Neural crest cell (in vitro differentiated cells): Measurements from ENCODE around the gene HS6ST2. TPM values are rescaled to one million over a fixed set of nuclear protein-coding genes. Genes with fewer than 3 reads are reported as not detected.

ENCODE experiments used
- DNase-seq: peaks from one replicate; pipeline ENCODE4 v3.0.0; 2021; ENCODE audit warnings: low read depth, mixed read lengths, low spot score
- H3K27ac Mint-ChIP-seq: one replicate; pipeline ENCODE4 v1.8.0; 2021; ENCODE audit warnings: mild to moderate bottlenecking, mixed read lengths; ENCODE audit not compliant: unreplicated experiment
- H3K27me3 Mint-ChIP-seq: 2 replicates; pipeline ENCODE4 v1.8.0; 2021; ENCODE audit warnings: low read depth, mild to moderate bottlenecking, mixed read lengths
- H3K36me3 Mint-ChIP-seq: 2 replicates; pipeline ENCODE4 v1.8.0; 2021; ENCODE audit warnings: low read depth, mild to moderate bottlenecking, mixed read lengths
- H3K4me1 Mint-ChIP-seq: 2 replicates; pipeline ENCODE4 v1.8.0; 2021; ENCODE audit warnings: mixed read lengths
- H3K4me3 Mint-ChIP-seq: one replicate; pipeline ENCODE4 v1.8.0; 2021; ENCODE audit warnings: mild to moderate bottlenecking, mixed read lengths
- H3K9me3 Mint-ChIP-seq: 2 replicates; pipeline ENCODE4 v1.8.0; 2021; ENCODE audit warnings: mixed read lengths
- total RNA-seq: library from RNA; stranded (reverse); gene quantifications from 2 replicates; pipeline ENCODE4 v1.2.1, GENCODE V29; 2021
- TF ChIP-seq, protein P1 (sequence below): fragments of 200-600 bp; sonication (generic); conservative IDR thresholded peaks from 2 replicates; pipeline ENCODE4 v1.5.0; 2021; ENCODE audit warnings: antibody characterized with exemption, mild to moderate bottlenecking

The HS6ST2 gene
- total RNA-seq, 1 donor from 2014 or later, result 13.9 TPM

DNA sequence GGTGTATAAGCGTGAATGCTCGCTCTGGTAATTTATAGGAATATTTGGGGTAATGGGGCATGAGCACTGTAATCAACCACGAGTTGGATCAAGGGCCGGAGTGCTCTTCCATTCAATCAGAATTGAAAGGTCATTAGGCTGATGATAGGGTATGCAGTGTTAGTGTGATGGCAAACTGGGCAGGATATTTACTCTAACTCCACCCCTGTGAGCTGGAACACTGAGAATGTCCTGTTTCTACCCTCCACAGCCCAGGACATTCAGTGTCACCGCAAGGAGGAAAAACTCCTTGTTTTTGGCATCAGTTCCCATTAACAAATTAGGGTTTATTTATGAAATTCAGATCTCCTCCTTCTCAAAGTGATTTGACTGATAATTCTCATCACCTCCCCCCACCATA lies 137.8 kb downstream of the HS6ST2 start:
- Mint-ChIP-seq H3K4me3 (no peak overlapping the region), H3K36me3 (no peaks in the 10 kb centered on the region), H3K4me1 (peaks cover 34% of the 10 kb centered on the region), H3K27me3 (no peaks in the 10 kb centered on the region), H3K27ac (peak overlapping the region; percentile 16), H3K9me3 (no peaks in the 10 kb centered on the region)
- TF ChIP-seq, protein P1, sequence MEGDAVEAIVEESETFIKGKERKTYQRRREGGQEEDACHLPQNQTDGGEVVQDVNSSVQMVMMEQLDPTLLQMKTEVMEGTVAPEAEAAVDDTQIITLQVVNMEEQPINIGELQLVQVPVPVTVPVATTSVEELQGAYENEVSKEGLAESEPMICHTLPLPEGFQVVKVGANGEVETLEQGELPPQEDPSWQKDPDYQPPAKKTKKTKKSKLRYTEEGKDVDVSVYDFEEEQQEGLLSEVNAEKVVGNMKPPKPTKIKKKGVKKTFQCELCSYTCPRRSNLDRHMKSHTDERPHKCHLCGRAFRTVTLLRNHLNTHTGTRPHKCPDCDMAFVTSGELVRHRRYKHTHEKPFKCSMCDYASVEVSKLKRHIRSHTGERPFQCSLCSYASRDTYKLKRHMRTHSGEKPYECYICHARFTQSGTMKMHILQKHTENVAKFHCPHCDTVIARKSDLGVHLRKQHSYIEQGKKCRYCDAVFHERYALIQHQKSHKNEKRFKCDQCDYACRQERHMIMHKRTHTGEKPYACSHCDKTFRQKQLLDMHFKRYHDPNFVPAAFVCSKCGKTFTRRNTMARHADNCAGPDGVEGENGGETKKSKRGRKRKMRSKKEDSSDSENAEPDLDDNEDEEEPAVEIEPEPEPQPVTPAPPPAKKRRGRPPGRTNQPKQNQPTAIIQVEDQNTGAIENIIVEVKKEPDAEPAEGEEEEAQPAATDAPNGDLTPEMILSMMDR, result no peak
- DNase-seq, result no peak

- H3K36me3 Mint-ChIP-seq, result no peaks in the 10 kb centered on the region
Measured at GRCh38 chrX:132819711-132820264, 138.6 kb downstream of the HS6ST2 start.

DNA sequence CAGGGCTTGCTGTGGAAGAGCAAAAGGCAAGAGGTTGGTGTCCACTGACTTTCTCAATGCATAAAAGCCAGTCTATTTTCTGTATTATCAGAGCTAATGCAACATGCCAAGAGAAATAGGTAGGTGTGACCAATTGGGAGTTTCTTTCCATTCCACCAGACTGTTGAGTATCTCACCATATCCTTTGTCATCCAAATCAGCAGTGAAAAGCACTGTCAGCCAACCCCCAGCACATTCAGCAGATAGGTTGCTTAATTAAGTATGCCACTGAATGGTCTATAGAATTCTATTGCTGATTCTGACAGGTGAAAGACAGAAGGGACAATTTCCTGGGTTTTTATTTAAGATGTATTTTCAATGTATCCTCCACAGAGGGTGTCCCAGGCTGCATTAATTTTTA lies 139.8 kb downstream of the HS6ST2 start:
- Mint-ChIP-seq H3K9me3 (no peaks in the 10 kb centered on the region), H3K4me3 (no peak overlapping the region), H3K4me1 (peaks cover 34% of the 10 kb centered on the region), H3K36me3 (no peaks in the 10 kb centered on the region), H3K27ac (no peak overlapping the region), H3K27me3 (no peaks in the 10 kb centered on the region)
- DNase-seq, result no peak
- TF ChIP-seq, protein P1, result no peak

More at GRCh38 chrX:132819711-132820264, 138.6 kb downstream of the HS6ST2 start:
- no peaks in the 10 kb centered on the region for H3K27me3 Mint-ChIP-seq
- DNase-seq, result peak; percentile 6
- peaks cover 34% of the 10 kb centered on the region for H3K4me1 Mint-ChIP-seq
- H3K9me3 Mint-ChIP-seq, result no peaks in the 10 kb centered on the region
- H3K27ac Mint-ChIP-seq, result peak overlapping the region; percentile 93
- TF ChIP-seq, protein P1, result no peak
- H3K4me3 Mint-ChIP-seq, result peak overlapping the region; percentile 16

DNA sequence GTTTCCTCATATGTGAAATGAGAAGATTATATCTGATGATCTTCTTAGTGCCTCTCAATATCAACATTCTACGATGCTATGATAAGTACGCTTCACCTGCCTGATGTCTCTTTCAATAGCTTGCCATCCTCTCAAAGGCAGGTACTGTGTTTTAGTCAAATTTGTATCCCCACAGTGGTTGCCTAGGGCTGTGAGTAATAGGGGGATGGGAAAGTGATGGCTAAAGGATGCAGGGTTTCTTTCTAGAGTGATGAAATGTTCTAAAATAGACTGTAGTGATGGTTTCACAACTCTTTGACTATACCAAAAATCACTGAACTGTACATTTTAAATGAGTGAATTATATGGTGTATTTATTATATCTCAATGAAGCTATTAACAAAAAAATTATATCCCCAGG lies 142.8 kb downstream of the HS6ST2 start:
- Mint-ChIP-seq H3K27ac (no peak overlapping the region), H3K9me3 (no peaks in the 10 kb centered on the region), H3K27me3 (no peaks in the 10 kb centered on the region), H3K4me1 (peaks cover 29% of the 10 kb centered on the region), H3K4me3 (no peak overlapping the region), H3K36me3 (no peaks in the 10 kb centered on the region)
- no peak for DNase-seq
- TF ChIP-seq, protein P1, result no peak

DNA sequence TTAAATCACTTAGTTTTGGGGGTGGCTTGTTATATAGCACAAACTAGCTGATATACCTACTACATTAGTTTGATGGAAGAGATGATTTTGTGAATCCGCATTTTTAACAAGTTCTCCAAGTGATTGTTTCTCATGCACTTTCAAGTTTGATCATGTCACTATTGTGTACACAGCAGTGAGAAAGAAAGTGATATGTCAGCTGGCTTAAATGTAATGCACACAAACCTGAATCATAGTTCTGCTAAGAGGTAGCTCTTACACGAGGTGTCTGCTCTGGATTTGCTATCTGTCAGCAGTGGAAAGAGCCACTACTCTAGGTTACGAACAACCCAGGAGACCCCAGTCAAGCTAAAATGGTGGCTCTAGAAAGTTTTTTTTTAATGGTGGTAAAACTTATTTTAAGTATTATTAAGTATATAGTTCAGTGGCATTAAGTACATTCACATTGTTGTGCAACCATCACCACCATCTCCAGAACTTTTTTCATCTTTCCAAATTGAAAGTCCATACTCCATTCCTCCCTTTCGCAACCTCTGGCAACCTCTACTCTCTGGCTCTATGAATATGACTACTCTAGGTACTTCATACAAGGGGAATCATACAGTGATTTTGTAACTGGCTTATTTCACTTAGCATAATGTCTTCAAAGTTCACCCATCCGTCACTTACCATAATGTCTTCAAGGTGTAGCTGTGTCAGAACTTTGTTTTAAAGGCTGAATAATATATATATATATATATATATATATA lies 147.3 kb downstream of the HS6ST2 start:
- Mint-ChIP-seq H3K9me3 (no peaks in the 10 kb centered on the region), H3K4me1 (no peaks in the 10 kb centered on the region), H3K36me3 (no peaks in the 10 kb centered on the region), H3K4me3 (no peak overlapping the region), H3K27ac (peak overlapping the region; percentile 10), H3K27me3 (no peaks in the 10 kb centered on the region)
- TF ChIP-seq, protein P1, result no peak
- DNase-seq, result no peak
